Thymus (tissue), 11 donors: ENCODE measurements around the gene SCAF4. TPM values are rescaled to one million over a fixed set of nuclear protein-coding genes. Genes with fewer than 3 reads are reported as not detected.

ENCODE experiments used
- DNase-seq, 9 donors: peaks; one replicate each; pipeline ENCODE4 v3.0.0-alpha.2; 2013; ENCODE audit warnings: low spot score in 9 of 9, low read depth in 6 of 9, missing footprints in 1 of 9
- H3K27ac ChIP-seq, 2 donors: one replicate each; pipeline ENCODE4 v1.5.1; 2013; ENCODE audit warnings: control low read depth in 1 of 2, low read depth in 1 of 2, low read length in 1 of 2, mild to moderate bottlenecking in 1 of 2, moderate library complexity in 1 of 2
- H3K27me3 ChIP-seq, 2 donors: one replicate each; pipeline ENCODE4 v1.5.1; 2013; ENCODE audit warnings: low read length in 1 of 2; ENCODE audit not compliant: control insufficient read depth in 2 of 2, insufficient read depth in 1 of 2
- H3K36me3 ChIP-seq, 2 donors: one replicate each; pipeline ENCODE4 v1.5.1; 2013; ENCODE audit warnings: low read length in 1 of 2, mild to moderate bottlenecking in 1 of 2, moderate library complexity in 1 of 2; ENCODE audit not compliant: control insufficient read depth in 2 of 2, insufficient read depth in 2 of 2
- H3K4me1 ChIP-seq, 2 donors: one replicate each; pipeline ENCODE4 v1.5.1; 2013; ENCODE audit warnings: low read length in 2 of 2; ENCODE audit not compliant: control insufficient read depth in 2 of 2, insufficient read depth in 2 of 2
- H3K4me3 ChIP-seq, 2 donors: one replicate each; pipeline ENCODE4 v1.5.1; 2013; ENCODE audit warnings: low read length in 2 of 2, control low read depth in 1 of 2, mild to moderate bottlenecking in 1 of 2
- H3K9me3 ChIP-seq, 2 donors: one replicate each; pipeline ENCODE4 v1.5.1; 2013; ENCODE audit warnings: low read length in 1 of 2, mild to moderate bottlenecking in 1 of 2; ENCODE audit not compliant: control insufficient read depth in 2 of 2, insufficient read depth in 1 of 2
- WGBS: extraction: QIAGEN DNeasy Blood & Tissue Kit; methylation state at CpG from one replicate; pipeline ENCODE4 v1.1.7; 2013; 5-methylcytosine and 5-hydroxymethylcytosine counted together
- polyA plus RNA-seq: library from polyadenylated mRNA; stranded (reverse); fragments of 200-250 nt; gene quantifications from one replicate; pipeline ENCODE4 v1.2.3, GENCODE V29; 2013
- total RNA-seq: library from RNA; stranded (reverse); fragments of 120-200 nt; gene quantifications from one replicate; pipeline ENCODE4 v1.2.4, GENCODE V29; 2013
- donor health status: healthy.

SCAF4 gene
- total and polyA plus RNA-seq, 2 donors: 5.2 to 17.3 TPM

GRCh38 chr21:31629972-31630711 is 101.8 kb downstream of the SCAF4 start:
- H3K4me1 ChIP-seq: no peaks in the 10 kb centered on the region
- no peak overlapping the region for H3K4me3 ChIP-seq
- no peaks in the 10 kb centered on the region for H3K27me3 ChIP-seq
- H3K9me3 ChIP-seq: no peaks in the 10 kb centered on the region
- WGBS: 92% methylated on average over 8 of the region's 8 CpGs
- H3K27ac ChIP-seq: no peak overlapping the region
- no peaks in the 10 kb centered on the region for H3K36me3 ChIP-seq
- DNase-seq: no peak

- Histone ChIP-seq H3K4me3 (no peak overlapping the region), H3K27me3 (no peaks in the 10 kb centered on the region), H3K9me3 (no peaks in the 10 kb centered on the region), H3K27ac (no peak overlapping the region), H3K4me1 (peaks cover 2 to 10% of the 10 kb centered on the region in 2 donors), H3K36me3 (no peaks in the 10 kb centered on the region)
- no peak for DNase-seq
- 98% methylated on average over 11 of the region's 11 CpGs for WGBS
Observed at GRCh38 chr21:31624961-31625491, 106.9 kb downstream of the SCAF4 start.

GRCh38 chr21:31624181-31624580 is 107.7 kb downstream of the SCAF4 start:
- Histone ChIP-seq H3K4me1 (peaks cover 2 to 10% of the 10 kb centered on the region in 2 donors), H3K4me3 (no peak overlapping the region), H3K27ac (no peak overlapping the region), H3K36me3 (no peaks in the 10 kb centered on the region), H3K9me3 (no peaks in the 10 kb centered on the region), H3K27me3 (no peaks in the 10 kb centered on the region)
- WGBS: 95% methylated on average over 3 of the region's 3 CpGs
- DNase-seq: no peak

GRCh38 chr21:31623664-31624063 is 108.3 kb downstream of the SCAF4 start:
- no peak overlapping the region for H3K27ac ChIP-seq
- no peak for DNase-seq
- no peak overlapping the region for H3K4me3 ChIP-seq
- WGBS: 96% methylated on average over 6 of the region's 6 CpGs
- no peaks in the 10 kb centered on the region for H3K36me3 ChIP-seq
- no peaks in the 10 kb centered on the region for H3K27me3 ChIP-seq
- peaks cover 2 to 10% of the 10 kb centered on the region in 2 donors for H3K4me1 ChIP-seq
- no peaks in the 10 kb centered on the region for H3K9me3 ChIP-seq

GRCh38 chr21:31622397-31622796 is 109.5 kb downstream of the SCAF4 start:
- peak in 6 of 9 donors; percentile 11 to 63 (median 26) for DNase-seq
- Histone ChIP-seq H3K36me3 (no peaks in the 10 kb centered on the region), H3K27ac (no peak overlapping the region), H3K4me3 (no peak overlapping the region), H3K9me3 (no peaks in the 10 kb centered on the region), H3K27me3 (no peaks in the 10 kb centered on the region), H3K4me1 (peaks cover 2 to 10% of the 10 kb centered on the region in 2 donors)
- WGBS: 6% methylated on average over 3 of the region's 3 CpGs

Other genes with a start within 250 kb of the SCAF4 start
- 239 TPM for gene SOD1, start 72.4 kb downstream of the SCAF4 start, total RNA-seq
- 363 TPM for gene SOD1, start 72.4 kb downstream of the SCAF4 start, polyA plus RNA-seq
- gene HUNK, start 140.9 kb upstream of the SCAF4 start, total RNA-seq: 1.1 TPM
- gene HUNK, start 140.9 kb upstream of the SCAF4 start, polyA plus RNA-seq: 0.21 TPM